Measurements from ENCODE around the gene TRIM56. TPM values are rescaled to one million over a fixed set of nuclear protein-coding genes. Genes with fewer than 3 reads are reported as not detected.
A peak's percentile ranks its signal among the peaks of the same experiment; 100 is the strongest.
"Not testable (repeated sequence)": the region's sequence is repeated elsewhere in the genome, so short reads cannot be mapped to it uniquely, and the experiment has no call there.

Gene TRIM56
- total RNA-seq, 1 experiment from 2014 or later, result 9.4 TPM

DNA sequence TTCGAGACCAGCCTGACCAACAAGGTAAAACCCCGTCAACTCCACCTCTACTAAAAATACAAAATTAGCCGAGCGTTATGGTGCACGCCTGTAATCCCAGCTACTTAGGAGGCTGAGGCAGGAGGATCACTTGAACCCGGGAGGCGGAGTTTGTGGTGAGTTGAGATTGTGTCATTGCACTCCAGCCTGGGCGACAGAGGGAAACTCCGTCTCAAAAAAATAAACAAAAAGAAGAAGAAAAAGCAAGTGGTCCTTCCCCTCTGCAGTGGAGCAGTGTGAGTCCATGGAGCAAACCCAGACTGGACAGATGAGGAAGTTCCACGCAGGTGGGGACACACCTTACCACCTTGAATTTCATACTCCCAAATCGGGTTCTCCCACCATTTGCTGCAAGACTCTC lies 28.6 kb downstream of the TRIM56 start:
- no peak for DNase-seq (ENCODE audit: low spot score)

DNA sequence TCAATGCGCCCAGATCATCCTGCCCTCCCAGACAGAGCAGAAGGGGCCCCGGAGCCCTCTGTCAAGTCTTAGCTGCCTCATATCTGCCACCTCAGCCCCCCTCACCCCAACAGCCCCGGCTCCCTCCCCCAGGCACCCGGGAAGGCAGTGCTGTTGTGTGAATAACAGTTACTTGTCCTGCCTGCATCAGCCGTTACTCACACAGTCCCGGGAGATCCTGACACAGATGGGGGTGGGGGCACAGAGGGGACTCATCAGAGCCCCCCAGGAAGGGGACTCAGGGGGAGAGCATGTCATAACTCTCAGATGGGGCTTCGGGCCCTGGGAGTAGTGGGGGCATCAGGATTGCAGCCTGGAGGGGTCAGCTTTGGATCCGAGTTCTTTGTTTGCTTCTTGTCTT lies 29.2 kb downstream of the TRIM56 start:
- DNase-seq (ENCODE audit: low spot score), result no peak

DNA sequence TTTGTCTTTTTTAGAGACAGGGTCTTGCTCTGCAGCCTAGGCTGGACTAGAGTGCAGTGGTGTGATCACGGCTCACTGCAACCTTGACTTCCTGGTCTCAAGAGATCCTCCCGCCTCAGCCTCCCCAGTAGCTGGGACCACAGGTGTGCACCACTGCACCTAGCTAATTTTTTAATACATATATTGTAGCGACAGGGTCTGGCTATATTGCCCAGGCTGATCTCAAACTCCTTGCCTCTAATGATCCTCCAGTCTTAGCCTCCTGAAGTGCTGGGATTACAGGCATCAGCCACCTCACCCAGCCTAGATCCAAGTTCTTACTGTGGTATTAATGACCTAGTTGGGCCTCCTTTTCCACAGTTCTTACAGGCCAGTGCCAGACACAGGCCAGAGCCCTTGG lies 29.9 kb downstream of the TRIM56 start:
- no peak for DNase-seq (ENCODE audit: low spot score)

DNA sequence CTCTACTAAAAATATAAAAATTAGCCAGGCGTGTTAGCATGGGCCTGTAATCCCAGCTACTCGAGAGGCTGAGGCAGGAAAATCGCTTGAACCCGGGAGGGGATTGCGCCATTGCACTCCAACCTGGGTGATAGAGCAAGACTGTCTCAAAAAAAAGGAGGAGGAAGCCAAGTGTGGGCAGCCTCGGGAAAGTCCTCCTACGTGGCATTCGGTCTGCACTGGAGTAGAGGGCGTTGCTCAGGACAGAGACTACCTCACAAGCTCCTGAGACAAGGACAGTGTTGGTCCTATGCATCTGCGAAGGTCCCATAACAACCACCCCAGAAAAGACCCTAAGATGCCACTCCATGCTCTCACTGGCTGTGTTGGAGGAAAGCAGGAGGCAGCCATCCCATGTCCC lies 31.6 kb downstream of the TRIM56 start:
- DNase-seq (ENCODE audit: low spot score), result peak; percentile 76

DNA sequence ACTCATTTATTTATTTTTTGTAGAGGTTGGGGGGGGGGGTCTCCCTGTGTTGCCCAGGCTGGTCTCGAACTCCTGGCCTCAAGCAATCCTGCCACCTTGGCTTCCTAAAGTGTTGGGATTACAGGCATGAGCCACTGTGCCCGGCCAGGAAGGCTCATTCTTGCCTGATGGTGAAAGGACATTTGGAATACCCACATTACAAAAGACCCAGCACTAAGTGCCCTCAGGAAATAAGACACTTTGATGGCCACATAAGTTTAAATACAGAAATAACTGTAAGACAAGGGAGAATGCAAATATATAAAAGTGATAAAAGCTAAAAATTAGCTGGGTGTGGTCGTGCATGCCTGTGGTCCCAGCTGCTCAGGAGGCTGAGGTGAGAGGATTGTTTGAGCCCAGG lies 33.6 kb downstream of the TRIM56 start:
- DNase-seq (ENCODE audit: low spot score), result no peak

DNA sequence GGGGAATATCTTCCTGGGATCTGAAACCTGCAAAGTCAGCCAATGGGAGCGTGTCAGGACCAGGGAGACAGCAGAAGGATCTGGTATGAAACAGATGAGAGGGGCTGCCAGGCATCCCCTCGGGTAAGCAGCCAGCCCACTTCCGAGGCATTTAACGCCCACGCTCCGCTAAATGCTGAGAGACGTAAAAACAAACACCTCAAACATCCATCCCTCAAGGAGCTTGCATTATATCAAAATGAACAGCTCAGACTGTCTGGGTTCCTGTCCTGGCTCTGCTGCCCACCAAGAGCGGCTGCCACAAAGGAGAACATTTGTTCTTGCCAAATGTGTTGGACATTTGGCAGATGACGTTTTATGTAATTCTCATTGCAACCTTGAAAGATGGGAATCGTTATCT lies 34.6 kb downstream of the TRIM56 start:
- peak; percentile 44 for DNase-seq (ENCODE audit: low spot score)

DNA sequence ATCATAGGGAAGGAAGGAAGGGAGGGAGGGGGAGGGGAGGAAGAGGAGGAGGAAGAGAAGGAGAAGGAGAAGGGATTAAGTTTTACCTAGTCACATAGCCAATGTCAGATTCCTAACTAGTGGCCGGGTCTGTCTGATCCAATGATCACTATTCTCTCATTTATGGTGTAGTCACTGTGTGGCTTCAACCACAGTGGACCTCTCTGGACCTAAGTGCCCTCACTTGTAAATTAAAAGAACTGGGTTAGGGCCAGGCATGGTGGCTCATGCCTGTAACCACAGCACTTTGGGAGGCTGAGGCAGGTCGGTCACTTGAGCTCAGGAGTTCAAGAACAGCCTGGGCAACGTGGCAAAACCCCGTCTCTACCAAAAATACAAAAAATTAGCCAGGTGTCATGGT lies 35.0 kb downstream of the TRIM56 start:
- peak; percentile 76 for DNase-seq (ENCODE audit: low spot score)

DNA sequence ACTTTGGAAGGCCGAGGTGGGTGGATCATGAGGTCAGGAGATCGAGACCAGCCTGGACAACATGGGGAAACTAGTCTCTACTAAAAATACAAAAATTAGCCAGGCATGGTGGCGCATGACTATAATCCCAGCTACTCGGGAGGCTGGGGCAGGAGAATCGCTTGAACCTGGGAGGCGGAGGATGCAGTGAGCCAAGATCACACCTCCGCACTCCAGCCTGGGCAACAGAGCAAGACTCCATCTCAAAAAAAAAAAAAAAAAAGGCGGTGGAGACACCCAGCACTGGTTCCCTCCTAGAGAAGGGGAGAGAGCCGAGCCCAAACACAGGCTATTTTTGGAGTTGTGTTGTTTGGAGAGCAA lies 36.3 kb downstream of the TRIM56 start:
- DNase-seq (ENCODE audit: low spot score), result not testable (repeated sequence)

DNA sequence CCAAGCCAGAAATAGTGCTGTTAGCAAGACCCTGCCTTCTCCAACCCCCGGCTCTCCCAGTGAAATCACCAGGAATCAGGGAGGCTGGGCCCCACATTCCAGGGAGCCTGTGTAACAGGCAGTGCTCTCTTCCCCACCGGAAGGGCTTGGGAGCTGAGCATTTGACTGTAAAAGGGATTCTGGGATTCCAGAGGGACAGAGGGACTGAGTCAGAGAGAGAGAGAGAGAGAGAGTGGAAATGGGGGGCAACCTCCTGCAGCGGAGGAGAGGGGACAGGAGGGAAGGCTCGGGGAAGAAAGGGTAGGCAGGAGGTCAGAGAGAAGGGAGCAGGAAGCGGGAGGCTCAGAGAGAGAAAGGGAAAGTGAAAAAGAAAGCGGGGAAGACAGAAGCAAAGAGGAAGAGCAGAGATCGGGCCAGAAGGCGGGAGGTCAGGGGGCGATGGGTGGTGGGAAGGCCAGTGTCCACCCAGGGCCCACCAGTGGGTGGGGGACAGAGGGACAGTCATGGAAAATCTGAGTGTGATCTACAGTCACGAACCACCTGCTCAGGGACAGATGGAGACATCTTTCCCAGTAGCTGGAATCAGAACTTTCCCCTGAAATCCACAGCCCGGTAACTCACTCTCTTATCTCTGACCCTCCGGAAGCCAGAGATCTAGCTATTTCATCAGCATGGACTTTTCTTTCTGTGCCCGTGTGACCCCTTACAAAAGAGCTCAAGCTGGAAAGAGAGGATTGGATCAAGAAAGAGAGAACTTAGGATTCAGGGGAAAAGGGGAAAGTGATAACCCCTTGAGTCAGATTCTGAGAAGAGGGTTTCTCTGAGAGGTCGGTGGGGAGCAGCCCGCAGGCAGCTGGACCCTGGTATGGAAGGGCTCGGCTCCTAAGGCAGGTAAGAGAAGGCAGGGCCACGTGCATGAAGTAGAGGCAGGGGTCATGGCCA lies 37.0 kb downstream of the TRIM56 start:
- DNase-seq (ENCODE audit: low spot score), result peak; percentile 99

DNA sequence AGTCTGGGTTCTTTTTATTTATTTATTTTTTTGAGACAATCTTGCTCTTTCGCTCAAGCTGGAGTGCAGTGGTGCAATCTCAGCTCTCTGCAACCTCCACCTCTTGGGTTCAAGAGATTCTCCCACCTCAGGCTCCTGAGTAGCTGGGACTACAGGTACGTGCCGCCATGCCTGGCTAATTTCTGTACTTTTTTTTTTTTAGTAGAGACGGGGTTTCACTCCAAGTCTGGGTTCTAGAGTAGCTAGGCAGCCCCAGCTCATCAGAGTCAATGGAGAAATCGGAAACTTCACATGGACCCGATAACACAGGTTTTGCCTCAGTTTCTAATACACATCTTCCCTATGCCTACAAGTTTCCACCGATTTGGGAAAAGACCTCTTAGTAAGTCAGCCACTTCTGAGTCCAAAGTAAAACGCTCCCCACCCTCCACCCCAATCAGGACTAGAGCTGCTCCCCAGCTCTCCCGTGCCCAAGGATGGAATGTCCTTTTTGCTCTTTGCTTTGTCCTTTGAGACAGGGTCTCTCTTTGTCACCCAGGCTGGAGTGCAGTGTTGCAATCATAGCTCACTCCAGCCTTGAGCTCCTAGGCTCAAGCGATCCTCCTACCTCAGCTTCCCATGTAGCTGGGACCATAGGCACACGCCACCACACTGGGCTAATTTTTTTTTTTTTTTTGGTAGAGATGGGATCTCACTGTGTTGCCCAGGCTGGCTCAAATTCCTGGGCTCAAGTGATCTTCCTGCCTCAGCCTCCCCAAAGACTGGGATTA lies 37.8 kb downstream of the TRIM56 start:
- no peak for DNase-seq (ENCODE audit: low spot score)

DNA sequence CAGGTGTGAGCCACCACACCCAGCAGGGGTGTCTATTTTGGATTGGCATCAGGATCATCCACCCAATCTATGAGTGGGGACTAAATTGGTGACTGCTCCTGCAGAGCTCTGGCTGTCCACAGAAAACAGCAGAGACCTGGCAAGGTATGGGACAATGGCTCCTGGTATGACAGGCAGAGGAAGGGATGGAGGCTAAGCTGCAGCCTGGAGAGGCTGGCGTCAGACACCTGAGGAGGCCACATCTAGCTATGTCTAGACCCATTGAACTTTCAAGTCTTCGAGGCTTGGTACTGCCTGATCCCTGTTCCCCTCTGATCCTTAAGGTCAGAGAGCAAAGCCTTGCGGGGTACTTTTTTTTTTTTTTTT lies 38.4 kb downstream of the TRIM56 start:
- no peak for DNase-seq (ENCODE audit: low spot score)

DNA sequence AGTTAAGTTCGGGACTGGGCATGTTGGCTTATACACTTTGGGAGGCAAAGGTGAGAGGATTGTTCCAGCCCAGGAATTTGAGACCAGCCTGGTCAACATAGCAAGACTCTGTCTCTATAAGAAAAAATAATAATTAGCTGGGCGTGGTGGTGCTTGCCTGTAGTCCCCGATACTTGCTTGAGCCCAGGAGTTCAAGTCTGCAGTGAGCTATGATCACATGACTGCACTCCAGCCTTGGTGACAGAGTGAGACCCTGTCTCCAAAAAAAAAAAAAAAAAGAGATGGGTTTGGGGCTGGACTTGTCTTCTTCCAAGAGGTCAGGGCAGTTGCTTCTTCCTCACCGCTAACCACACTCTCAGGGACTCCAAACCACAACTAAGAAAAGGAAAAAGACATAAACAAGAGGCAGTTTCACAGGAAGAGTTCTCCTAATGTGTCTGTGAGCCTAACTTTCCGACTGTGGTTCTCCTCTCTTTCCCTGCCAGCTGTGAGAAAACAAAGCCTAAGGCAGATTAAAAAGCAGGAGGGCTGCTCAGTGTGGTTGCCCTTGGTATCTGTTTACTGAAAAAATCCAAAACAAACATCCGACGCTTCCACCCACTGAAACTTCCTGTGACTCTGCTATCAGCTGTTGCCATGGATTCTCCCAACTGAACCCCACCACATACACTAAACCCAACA lies 39.2 kb downstream of the TRIM56 start:
- peak; percentile 93 for DNase-seq (ENCODE audit: low spot score)

DNA sequence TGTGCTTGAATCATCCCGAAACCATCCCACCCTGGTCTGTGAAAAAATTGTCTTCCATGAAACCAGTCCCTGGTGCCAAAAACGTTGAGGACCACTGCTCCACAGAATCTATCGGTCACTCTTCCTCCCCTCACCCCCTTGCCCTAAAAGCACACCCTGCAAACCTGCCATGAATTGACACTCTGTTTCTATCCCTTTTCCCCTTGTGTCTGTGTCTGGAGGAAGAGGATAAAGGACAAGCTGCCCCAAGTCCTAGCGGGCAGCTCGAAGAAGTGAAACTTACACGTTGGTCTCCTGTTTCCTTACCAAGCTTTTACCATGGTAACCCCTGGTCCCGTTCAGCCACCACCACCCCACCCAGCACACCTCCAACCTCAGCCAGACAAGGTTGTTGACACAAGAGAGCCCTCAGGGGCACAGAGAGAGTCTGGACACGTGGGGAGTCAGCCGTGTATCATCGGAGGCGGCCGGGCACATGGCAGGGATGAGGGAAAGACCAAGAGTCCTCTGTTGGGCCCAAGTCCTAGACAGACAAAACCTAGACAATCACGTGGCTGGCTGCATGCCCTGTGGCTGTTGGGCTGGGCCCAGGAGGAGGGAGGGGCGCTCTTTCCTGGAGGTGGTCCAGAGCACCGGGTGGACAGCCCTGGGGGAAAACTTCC lies 40.8 kb downstream of the TRIM56 start:
- peak; percentile 89 for DNase-seq (ENCODE audit: low spot score)

DNA sequence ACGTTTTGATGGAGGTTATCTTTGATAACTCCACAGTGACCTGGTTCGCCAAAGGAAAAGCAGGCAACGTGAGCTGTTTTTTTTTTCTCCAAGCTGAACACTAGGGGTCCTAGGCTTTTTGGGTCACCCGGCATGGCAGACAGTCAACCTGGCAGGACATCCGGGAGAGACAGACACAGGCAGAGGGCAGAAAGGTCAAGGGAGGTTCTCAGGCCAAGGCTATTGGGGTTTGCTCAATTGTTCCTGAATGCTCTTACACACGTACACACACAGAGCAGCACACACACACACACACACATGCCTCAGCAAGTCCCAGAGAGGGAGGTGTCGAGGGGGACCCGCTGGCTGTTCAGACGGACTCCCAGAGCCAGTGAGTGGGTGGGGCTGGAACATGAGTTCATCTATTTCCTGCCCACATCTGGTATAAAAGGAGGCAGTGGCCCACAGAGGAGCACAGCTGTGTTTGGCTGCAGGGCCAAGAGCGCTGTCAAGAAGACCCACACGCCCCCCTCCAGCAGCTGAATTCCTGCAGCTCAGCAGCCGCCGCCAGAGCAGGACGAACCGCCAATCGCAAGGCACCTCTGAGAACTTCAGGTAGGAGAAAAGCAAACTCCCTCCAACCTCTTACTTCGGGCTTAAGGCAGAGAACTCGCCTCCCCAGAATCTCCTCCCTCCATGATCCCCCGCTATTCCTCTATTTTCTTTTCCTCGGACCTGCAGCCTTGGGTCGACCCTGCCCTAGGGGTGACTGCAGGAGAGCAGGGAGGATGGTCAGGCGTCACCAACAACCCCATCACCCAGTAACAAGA lies 41.6 kb downstream of the TRIM56 start, which contains the start of gene SERPINE1:
TSS of gene SERPINE1 (plus strand) at position 454 of the 809 bp plus-strand sequence. CDS start 1,290 bp downstream, outside the sequence.
- peak; percentile 98 for DNase-seq (ENCODE audit: low spot score)

DNA sequence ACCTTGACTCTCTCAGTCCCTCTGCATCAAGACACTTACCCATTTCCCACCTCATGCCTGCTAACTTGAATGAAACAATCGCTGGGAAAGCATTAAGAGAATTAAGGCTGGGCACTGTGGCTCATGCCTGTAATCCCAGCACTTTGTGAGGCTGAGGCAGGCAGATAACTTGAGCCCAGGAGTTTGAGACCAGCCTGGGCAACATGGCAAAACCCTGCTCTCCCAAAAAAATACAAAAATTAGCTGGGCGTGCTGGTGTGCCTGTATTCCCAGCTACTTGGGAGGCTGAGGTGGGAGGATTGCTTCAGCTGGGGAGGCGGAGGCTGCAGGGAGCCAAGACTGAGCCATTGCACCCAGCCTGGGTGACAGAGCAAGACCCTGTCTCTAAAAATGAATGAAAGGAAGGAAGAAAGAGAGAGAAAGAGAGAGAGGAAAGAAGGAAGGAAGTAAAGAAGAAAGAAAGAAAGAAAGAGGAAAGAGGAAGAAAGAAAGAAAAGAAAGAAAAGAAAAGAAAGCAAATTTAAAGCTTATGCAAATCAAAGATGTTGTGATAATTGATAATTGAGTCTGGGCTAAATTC lies 42.3 kb downstream of the TRIM56 start:
- no peak for DNase-seq (ENCODE audit: low spot score)

DNA sequence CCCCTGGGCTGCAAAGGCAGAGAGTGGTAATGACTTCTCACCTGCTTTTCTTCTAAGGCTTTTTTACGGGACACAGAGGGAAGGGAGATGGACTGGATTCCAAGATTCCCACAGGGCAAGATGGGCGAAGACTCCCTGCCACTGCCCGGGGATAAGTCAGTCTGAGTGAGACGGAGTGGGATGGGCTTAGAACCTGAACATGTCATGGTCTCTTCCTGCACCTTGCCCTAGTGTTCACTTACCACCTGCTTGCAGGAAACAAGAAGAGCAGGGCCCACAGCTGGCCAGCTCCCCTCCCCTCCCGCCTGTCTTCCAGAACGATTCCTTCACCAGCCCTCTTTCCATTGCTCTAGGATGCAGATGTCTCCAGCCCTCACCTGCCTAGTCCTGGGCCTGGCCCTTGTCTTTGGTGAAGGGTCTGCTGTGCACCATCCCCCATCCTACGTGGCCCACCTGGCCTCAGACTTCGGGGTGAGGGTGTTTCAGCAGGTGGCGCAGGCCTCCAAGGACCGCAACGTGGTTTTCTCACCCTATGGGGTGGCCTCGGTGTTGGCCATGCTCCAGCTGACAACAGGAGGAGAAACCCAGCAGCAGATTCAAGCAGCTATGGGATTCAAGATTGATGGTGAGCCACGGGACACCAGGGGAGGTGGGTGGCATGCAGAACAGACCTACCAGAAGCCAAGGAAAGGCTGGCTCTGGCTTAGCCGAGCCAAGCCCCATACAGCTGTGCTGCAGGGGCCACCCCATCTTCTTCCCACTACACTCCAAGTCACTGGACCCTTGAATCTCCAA lies 43.0 kb downstream of the TRIM56 start:
- peak; percentile 60 for DNase-seq (ENCODE audit: low spot score)

DNA sequence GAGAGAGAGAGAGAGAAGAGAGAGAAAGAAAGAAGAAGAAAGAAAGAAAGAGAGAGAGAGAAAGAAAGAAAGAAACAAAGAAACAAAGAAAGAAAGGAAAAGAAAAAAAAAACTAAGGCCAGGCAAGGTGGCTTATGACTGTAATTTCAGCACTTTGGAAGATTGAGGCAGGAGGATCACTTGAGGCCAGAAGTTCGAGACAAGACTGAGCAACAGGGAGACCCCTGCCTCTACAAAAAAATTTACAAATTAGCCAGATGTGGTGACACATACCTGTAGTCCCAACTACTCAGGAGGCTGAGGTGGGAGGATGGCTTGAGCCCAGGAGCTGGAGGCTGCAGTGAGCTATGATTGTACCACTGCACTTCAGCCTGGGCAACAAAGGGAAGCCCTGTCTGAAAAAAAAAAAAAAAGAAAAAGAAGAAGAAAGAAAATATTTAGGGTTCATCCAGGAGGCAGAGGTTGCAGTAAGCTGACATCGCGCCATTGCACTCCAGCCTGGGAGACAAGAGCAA lies 44.4 kb downstream of the TRIM56 start:
- DNase-seq (ENCODE audit: low spot score), result no peak

DNA sequence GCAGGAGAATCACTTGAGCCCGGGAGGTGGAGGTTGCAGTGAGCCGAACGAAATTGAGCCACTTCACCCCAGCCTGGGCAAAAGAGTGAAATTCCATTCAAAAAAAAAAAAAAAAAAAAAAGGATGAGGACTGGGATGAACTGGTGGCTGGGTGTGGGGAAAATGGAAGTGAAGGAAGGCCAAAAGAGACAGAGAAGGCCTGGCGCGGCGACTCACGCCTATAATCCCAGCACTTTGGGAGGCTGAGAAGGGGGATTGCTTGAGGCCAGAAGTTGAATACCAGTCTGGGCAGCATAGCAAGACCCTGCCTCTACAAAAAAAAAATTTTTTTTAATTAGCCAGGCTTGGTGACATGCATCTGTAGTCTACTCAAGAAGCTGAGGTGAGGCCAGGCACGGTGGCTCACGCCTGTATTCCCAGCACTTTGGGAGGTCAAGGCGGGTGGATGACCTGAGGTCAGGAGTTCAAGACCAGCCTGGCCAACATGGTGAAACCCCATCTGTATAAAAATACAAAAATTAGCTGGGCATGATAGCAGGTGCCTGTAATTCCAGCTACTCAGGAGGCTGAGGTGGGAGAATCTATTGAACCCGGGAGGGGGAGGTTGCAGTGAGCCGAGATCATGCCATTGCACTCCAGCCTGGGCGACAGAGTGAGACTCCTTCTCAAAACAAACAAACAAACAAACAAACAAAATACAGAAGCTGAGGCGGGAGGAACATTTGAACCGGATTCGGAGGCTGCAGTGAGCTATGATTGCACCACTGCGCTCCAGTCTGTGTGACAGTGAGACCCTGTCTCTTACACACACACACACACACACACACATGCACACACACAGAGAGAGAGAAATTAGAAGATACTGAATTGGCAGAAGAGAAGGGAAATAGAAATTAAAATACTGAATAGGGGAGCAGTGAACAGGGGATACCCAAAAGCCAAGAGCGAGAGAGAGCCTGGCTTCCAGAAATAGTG lies 47.6 kb downstream of the TRIM56 start:
- not testable (repeated sequence) for DNase-seq (ENCODE audit: low spot score)

All from A172 (cell line).